NCI-H82 treated with DMSO at 0.1 percent for 48 hours (cell line): ENCODE results near the gene E2F2.

Experiments used
- DNase-seq: peaks from one replicate; lab custom pipeline; 2025; ENCODE audit not compliant: unreplicated experiment; lab: John Stamatoyannopoulos, UW

The E2F2 gene

DNA sequence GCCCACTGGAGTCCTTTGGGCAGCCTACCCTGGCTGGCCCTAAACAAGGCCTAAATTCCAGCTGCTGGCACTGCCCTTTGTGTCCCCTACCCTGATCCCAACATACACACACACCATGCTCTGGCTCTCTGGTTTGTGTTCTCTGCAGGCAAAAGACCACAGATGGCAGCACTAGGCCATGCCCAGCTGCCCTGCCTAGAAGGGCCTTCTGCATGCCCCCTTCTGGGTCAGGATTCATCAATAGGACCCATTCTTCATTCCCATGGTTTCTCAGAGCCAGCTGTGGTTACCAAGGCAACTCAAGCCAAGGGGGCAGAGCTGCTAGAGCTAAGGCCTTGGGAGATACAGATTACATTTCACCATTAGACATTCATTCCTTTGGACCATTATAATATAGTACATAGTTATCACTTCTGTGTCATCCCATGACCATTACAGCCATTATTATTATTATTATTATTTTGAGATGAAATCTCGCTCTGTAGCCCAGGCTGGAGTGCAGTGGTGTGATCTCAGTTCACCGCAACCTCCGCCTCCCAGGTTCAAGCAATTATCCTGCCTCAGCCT is 64.5 kb downstream of the E2F2 start:
- DNase-seq = no peak

DNA sequence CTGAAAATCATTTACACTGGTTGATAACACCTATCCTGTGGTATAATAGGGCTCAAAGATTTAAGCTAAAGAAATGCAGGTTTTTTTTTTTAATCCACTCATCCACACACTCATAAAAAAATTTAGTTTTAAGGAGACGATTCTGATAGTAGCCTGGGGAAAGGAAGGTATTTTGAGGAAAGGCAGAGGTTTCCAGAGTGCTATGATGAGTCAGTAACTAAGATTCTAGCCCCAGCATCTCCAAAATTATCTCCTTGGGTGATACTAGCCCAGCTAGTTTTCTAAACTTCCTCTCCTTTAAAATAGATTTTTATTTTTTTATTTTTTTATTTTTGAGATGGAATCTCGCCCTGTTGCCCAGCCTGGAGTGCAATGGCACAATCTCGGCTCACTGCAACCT is 67.7 kb downstream of the E2F2 start:
- no peak for DNase-seq

DNA sequence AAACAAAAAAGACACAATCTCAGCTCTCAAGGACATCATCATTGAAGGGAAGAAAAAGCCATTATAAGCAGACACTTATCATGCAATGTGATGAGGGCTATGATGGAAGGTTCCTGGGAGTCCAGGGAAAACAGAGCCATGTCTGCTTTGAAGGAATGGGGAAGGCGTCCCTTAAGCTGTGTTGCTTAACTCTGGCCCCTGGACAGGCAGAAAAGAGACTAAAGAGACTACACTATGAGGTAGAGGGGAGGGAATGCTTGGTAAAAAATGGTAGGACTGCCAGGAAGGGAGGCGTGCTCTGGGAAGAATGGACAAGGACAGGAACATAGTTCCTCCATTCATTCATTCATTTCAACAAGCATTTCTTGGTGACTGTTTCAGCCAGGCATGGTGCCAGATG is 68.3 kb downstream of the E2F2 start:
- DNase-seq = no peak

DNA sequence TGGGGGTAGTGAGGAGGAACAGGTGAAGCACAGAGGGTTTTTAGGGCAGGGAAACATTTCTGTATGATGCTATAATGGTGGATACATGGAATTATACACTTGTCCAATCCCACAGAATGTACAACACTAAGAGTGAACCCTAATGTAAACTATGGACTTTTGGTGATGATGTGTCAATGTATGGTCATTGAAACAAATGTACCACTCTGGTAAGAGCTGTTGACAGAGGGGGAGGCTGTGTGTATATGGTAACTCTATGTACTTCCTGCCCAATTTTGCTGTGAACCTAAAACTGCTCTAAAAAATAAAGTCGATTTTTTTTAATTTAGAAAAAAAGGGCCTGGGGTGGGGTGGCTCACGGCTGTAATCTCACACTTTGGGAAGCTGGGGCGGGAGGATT is 70.0 kb downstream of the E2F2 start:
- no peak for DNase-seq

DNA sequence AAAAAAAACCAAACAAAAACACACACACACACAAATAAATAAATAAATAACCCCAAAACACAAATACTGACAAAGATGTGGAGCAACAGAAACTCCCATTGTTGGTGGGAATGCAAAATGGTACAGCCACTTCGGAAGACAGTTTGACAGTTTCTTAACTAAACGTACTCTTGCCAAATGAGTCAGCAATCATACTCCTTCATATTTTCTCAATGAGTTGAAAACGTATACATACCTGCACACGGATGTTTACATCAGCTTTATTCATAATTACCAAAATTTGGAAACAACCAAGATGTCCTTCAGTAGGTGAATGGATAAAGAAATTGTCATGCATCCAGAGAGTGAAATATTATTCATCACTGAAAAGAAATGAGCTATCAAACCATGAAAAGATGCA is 70.5 kb downstream of the E2F2 start:
- no peak for DNase-seq

DNA sequence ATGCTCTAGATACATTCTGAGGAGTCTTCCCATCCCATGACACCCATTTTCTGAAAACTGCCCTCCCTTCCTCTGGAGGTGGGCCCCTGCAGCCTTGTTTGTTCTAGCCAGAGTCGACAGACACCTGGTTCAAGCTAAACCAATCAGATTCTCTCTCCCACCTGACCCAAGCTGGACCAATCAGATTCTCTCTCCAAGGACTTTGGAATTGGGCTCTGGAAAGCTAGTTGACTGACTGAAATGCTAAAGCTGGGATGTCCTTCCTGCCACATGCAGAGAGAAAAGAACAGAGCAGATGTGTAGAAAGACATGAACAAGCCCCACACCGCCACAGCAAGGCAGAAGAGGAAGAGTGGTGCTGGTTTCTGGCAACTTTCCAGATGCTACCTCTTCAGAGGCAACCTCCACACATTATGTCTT is 71.7 kb downstream of the E2F2 start:
- DNase-seq = no peak
